Effector memory CD8-positive, alpha-beta T cell (primary cell): ENCODE measurements around the gene IGF2BP2.

Experiments used
- ATAC-seq: fragments of 150-1000 bp; cut with Tn5 transposase; replicated peaks from 2 replicates; pipeline ENCODE4 v1.10.0; 2021; ENCODE audit warnings: mild to moderate bottlenecking, moderate library complexity
- DNase-seq, 3 experiments: peaks; one replicate each; pipeline ENCODE4 v3.0.0; 2021
- H3K27ac Mint-ChIP-seq, 2 donors: one replicate each; pipeline ENCODE4 v1.8.0; 2022; ENCODE audit warnings: mild to moderate bottlenecking in 2 of 2, mixed read lengths in 2 of 2, moderate library complexity in 2 of 2
- H3K27me3 Mint-ChIP-seq, 2 donors: one replicate each; pipeline ENCODE4 v1.8.0; 2022; ENCODE audit warnings: mixed read lengths in 2 of 2
- H3K36me3 Mint-ChIP-seq: one replicate; pipeline ENCODE4 v1.8.0; 2022; ENCODE audit warnings: mild to moderate bottlenecking, moderate library complexity, mixed read lengths; ENCODE audit not compliant: insufficient read depth
- H3K4me1 Mint-ChIP-seq, 2 donors: one replicate each; pipeline ENCODE4 v1.8.0; 2022; ENCODE audit warnings: low read depth in 2 of 2, mixed read lengths in 2 of 2
- H3K4me3 Mint-ChIP-seq, 2 donors: one replicate each; pipeline ENCODE4 v1.8.0; 2022; ENCODE audit warnings: mild to moderate bottlenecking in 2 of 2, mixed read lengths in 2 of 2, moderate library complexity in 2 of 2
- H3K9me3 Mint-ChIP-seq, 2 donors: one replicate each; pipeline ENCODE4 v1.8.0; 2022; ENCODE audit warnings: mixed read lengths in 2 of 2

Gene IGF2BP2

DNA sequence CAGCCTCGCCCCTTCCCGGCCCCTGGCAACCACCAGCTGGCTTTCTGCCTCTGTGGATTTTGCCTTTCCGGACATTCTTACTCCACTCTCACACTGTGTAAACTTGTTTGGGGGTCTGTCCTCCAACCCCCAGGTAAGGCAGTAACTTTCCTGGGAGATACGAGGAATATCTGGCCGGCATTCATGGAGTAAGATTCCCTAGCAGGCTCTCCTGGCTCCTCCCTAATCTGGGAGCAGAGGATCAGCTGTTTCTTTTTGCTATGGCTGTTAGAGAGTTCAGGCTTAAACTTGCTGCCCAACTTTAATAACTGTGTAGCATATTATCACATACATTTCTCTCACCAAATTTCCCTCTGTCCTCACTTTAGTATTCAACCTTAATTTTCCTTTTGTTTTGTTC lies 64.3 kb downstream of the IGF2BP2 start:
- no peak for DNase-seq
- Mint-ChIP-seq H3K27me3 (peaks cover 54 to 69% of the 10 kb centered on the region in 2 donors), H3K36me3 (no peaks in the 10 kb centered on the region), H3K4me1 (no peaks in the 10 kb centered on the region), H3K9me3 (no peaks in the 10 kb centered on the region), H3K27ac (no peak overlapping the region), H3K4me3 (no peak overlapping the region)
- no peak for ATAC-seq

DNA sequence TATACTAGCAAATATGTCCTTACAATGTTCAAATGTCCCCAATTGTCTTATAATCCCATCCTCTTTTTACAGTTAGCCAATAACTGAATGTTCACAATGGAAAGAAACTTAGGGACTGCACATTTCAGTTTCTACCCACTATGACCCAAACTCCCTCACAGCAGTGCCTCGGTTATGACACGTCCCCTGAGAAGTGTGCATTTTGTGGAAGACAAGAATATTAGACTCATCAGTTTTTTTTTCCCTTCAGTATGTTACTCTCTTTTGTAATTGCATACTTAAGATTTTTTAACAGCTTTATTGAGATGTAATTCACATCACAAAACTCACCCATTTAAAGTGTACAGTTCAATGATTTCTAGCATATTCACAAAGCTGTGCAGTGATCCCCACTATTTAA lies 64.8 kb downstream of the IGF2BP2 start:
- no peaks in the 10 kb centered on the region for H3K36me3 Mint-ChIP-seq
- no peaks in the 10 kb centered on the region for H3K9me3 Mint-ChIP-seq
- ATAC-seq (no peak), DNase-seq (no peak)
- no peak overlapping the region for H3K27ac Mint-ChIP-seq
- H3K4me1 Mint-ChIP-seq, result no peaks in the 10 kb centered on the region
- peaks cover 49 to 65% of the 10 kb centered on the region in 2 donors for H3K27me3 Mint-ChIP-seq
- no peak overlapping the region for H3K4me3 Mint-ChIP-seq

DNA sequence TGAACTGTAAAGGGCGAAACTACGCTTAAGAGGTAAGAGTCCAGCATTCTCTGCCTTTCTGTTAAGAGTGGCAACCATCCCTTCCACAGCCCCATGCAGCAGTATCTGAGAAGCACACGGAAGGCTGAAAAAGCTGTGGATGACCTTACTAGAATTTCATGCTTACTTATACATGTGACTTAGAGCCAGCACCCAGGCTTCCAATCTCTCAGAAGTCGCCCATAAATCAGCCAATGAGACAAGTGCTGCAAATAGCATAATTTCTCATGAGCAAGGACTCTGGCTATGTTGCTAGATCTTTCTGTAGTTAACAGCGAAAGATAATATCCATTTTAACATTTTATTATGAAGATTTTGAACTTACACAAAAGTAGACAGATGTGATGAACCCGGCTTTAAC lies 65.3 kb downstream of the IGF2BP2 start:
- Mint-ChIP-seq H3K36me3 (no peaks in the 10 kb centered on the region), H3K27me3 (peaks cover 46 to 59% of the 10 kb centered on the region in 2 donors), H3K4me3 (no peak overlapping the region), H3K9me3 (peaks cover under 1 to 2% of the 10 kb centered on the region in 2 donors), H3K4me1 (no peaks in the 10 kb centered on the region), H3K27ac (no peak overlapping the region)
- DNase-seq (no peak), ATAC-seq (no peak)

DNA sequence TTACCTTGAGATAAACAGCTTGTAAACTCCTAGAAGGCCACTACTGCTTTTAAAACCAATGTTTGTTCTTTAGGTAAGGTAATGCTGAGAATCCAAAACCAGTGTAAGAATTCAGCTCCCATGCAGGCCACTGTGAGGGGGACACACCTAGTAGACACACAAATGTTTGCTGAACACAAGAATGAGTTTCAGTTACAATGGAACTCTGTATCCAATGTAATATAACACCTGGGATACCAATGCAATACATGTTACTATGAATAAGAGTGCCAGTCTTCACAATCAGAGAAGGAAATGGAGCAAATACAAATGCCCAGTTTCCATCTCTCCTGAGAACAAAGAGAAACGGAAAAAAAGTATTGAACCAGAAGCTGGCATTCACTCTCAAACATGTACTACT lies 65.9 kb downstream of the IGF2BP2 start:
- Mint-ChIP-seq H3K9me3 (peaks cover 3 to 8% of the 10 kb centered on the region in 2 donors), H3K36me3 (no peaks in the 10 kb centered on the region), H3K4me1 (no peaks in the 10 kb centered on the region), H3K27ac (no peak overlapping the region), H3K27me3 (peaks cover 41 to 53% of the 10 kb centered on the region in 2 donors), H3K4me3 (no peak overlapping the region)
- DNase-seq (no peak), ATAC-seq (no peak)

DNA sequence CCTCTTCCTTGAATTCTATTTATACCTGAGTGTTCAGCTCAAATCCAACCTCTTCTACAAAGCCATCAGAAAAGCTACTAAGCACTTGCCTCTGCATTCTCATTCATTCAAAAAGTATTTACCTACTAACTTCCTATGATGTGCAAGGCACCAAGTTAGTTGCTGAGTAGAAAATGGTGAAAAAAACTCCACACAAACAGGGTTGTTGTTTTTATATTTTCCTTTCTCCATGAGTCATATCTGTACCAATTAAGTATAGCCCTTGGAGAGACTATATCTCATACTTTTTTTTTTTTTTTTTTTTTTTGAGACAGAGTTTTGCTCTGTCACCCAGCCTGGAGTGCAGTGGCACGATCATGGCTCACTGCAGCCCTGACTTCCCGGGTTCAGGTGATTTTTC lies 67.7 kb downstream of the IGF2BP2 start:
- Mint-ChIP-seq H3K4me3 (no peak overlapping the region), H3K36me3 (no peaks in the 10 kb centered on the region), H3K9me3 (peaks cover 3 to 8% of the 10 kb centered on the region in 2 donors), H3K27ac (no peak overlapping the region), H3K27me3 (peaks cover 29 to 41% of the 10 kb centered on the region in 2 donors), H3K4me1 (no peaks in the 10 kb centered on the region)
- DNase-seq, result no peak
- no peak for ATAC-seq

DNA sequence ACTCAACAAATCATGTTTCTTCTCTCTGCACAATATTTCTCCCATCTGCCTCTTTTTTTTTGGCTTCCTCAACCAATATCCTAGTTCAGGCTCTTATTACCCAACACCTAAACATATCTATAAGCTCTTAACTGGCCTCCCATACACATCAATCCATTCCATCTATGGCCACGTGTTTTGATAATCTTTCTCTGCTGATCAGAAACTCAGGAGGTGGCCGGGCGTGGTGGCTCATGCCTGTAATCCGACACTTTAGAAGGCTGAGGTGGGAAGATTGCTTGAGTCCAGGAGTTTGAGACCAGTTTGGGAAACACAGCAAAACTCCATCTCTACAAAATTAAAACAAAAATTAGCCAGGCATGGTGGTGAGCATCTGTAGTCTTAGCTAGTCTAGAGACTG lies 68.4 kb downstream of the IGF2BP2 start:
- Mint-ChIP-seq H3K27ac (no peak overlapping the region), H3K36me3 (no peaks in the 10 kb centered on the region), H3K9me3 (peaks cover 3 to 8% of the 10 kb centered on the region in 2 donors), H3K4me3 (no peak overlapping the region), H3K27me3 (peaks cover 22 to 38% of the 10 kb centered on the region in 2 donors), H3K4me1 (no peaks in the 10 kb centered on the region)
- ATAC-seq (no peak), DNase-seq (no peak)

DNA sequence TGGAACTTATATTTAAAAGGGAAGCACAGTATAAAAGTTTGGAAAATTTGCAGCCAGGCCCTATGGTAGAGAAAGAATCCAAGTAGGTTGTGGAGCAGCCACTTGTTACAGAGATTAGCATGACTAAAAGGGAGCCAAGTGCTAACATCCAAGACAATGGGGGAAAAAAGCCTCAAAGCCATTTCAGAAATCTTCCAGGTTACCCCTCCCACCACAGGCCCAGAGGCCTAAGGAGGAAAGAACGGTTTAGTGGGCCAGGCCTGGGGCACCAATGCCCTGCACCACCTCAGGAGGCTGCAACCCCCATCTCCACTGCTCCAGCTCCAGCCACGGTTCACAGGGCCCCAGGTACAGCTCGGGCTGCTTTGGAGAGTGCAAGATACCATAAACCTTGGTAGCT lies 69.9 kb downstream of the IGF2BP2 start:
- H3K27ac Mint-ChIP-seq, result no peak overlapping the region
- no peak overlapping the region for H3K4me3 Mint-ChIP-seq
- ATAC-seq (no peak), DNase-seq (no peak)
- peaks cover 13 to 33% of the 10 kb centered on the region in 2 donors for H3K27me3 Mint-ChIP-seq
- H3K4me1 Mint-ChIP-seq, result no peaks in the 10 kb centered on the region
- H3K9me3 Mint-ChIP-seq, result peaks cover 3 to 8% of the 10 kb centered on the region in 2 donors
- no peaks in the 10 kb centered on the region for H3K36me3 Mint-ChIP-seq

DNA sequence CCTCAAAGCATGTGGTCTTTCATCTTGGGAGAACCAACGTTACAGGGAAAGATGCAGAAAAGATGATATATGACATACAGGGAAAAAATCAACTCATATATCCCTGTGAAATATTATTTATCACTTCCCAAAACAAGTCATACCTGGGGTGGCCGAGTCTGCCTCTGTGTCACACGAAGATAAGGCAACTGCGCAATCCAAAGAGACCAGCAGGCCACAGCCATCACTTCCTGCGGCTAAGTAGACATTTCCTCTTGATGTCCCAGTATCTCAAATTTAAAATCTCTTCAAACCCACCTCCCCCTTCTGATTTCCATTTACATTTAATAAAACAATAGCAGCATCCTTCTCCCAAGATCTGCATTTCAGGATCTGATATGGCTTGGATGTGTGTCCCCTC lies 71.5 kb downstream of the IGF2BP2 start:
- Mint-ChIP-seq H3K9me3 (peaks cover 3 to 8% of the 10 kb centered on the region in 2 donors), H3K36me3 (no peaks in the 10 kb centered on the region), H3K4me1 (no peaks in the 10 kb centered on the region), H3K4me3 (no peak overlapping the region), H3K27me3 (peaks cover 13 to 21% of the 10 kb centered on the region in 2 donors), H3K27ac (no peak overlapping the region)
- DNase-seq (no peak), ATAC-seq (no peak)

DNA sequence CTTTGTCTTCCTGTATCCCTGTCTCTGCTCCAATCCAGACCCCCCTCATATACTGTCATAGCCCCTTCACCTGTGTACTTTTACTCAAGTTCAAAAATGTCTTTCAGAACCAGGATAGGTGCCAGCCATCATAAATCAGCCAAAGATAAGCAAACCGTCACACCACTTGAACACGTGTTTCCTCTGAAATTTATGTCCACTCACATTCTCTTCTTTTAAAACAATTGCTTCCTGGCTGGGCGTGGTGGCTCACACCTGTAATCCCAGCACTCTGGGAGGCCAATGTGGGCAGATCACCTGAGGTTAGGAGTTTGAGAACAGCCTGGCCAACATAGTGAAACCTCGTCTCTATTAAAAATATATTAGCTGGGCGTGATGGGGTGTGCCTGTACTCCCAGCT lies 74.1 kb downstream of the IGF2BP2 start:
- Mint-ChIP-seq H3K4me3 (no peak overlapping the region), H3K9me3 (peaks cover 3 to 8% of the 10 kb centered on the region in 2 donors), H3K4me1 (peaks cover 0 to 3% of the 10 kb centered on the region in 2 donors), H3K27me3 (peaks cover 25 to 29% of the 10 kb centered on the region in 2 donors), H3K36me3 (no peaks in the 10 kb centered on the region), H3K27ac (no peak overlapping the region)
- ATAC-seq, result no peak
- no peak for DNase-seq

DNA sequence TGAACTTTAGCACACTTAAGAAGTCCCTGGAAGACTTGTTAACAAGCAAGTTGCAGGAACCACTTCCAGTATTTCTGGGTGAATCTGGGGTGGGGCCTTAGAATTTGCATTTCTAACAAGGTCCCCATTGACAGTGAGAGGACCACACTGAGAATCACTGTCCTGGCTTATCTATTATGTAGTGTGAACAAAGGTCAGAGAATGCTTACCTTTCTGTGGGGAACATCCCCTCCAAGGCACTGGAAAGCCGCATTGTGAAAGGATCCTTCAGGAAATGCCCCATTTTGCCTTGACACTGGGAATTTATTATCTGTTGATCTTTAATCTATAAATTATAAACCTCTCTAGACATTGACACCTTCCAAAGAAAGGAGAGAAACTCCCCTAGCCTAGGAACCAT lies 74.8 kb downstream of the IGF2BP2 start:
- DNase-seq (no peak), ATAC-seq (no peak)
- H3K9me3 Mint-ChIP-seq, result peaks cover 3 to 8% of the 10 kb centered on the region in 2 donors
- no peak overlapping the region for H3K4me3 Mint-ChIP-seq
- peaks cover 0 to 3% of the 10 kb centered on the region in 2 donors for H3K4me1 Mint-ChIP-seq
- H3K36me3 Mint-ChIP-seq, result no peaks in the 10 kb centered on the region
- H3K27me3 Mint-ChIP-seq, result peaks cover 32 to 36% of the 10 kb centered on the region in 2 donors
- H3K27ac Mint-ChIP-seq, result no peak overlapping the region

DNA sequence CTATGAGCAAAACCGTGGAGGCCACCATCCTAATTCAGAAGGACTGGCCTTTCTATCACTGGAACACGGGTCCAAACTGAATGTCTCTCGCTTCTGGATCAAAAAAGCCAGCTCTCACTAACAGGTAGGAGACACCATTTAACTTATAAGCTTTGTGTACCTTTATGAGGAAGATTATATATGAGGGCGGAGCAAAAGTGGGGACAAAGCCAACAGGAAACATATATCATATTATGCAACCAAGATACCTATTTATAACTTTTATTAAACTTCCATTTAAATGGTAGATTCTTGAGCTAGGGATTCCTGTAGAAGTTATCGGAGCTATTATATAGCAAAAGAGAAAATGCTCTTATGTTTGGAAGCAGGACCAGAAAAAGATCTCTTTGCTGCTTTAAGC lies 78.4 kb downstream of the IGF2BP2 start:
- Mint-ChIP-seq H3K36me3 (no peaks in the 10 kb centered on the region), H3K4me3 (no peak overlapping the region), H3K4me1 (peaks cover 0 to 3% of the 10 kb centered on the region in 2 donors), H3K27me3 (peaks cover 39 to 42% of the 10 kb centered on the region in 2 donors), H3K27ac (no peak overlapping the region), H3K9me3 (no peaks in the 10 kb centered on the region)
- ATAC-seq (no peak), DNase-seq (no peak)

DNA sequence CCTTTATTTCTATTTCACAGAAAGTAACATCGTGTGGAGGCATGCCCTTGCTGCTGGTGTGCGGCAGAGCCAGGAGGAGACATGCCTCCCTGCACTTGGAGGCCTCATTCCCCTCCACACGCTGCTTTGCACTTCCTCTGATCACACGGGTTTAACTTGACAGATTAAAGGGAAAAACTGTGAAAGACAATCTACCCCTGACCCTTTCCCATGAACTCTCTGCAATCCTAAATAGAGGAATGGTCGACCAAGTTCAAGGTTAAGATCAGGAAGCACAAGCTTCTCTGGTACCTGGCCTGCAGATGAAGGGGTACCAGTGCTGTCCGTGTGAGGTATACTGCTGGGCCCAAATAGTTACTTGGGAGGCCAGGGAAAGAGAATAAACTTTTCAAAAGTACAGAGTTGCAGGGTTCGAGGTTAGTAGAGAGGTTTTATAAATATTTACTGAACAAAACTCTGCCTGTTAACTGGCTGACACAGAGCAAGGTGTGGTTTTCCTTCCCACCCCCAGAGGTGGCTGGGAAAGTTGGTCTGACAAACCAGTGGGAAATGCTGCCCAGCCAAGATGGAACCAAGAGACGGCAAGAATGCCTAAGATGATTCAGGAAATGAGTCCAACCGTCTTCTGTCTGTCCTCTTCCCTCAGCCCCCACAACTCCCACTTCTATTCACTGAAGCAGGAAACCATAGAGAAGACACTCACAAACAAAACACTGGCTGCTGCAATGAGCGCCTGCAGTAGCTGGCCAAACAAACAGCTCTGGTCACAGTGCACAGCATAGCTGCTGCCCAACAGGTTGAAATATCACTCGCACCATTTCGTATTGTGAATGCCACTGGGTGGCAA lies 79.6 kb downstream of the IGF2BP2 start:
- H3K36me3 Mint-ChIP-seq, result no peaks in the 10 kb centered on the region

DNA sequence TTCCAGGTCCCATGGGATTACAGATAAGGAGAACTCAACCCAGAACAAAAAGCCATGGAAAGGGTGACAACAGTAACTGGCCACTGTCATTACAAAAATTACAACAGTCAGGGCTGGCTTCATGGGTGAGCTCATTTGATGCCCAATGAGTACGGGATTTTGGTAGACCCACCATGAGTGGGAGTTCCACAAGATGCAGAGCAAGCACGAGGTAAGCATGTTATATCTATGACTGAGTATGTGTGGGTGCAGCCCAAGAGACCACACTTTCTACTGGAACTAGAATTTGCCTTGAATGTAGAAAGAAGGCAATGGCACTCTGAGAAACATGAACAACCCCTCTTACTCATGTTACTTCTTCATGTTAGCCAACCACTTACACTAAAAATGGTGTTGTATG lies 83.3 kb downstream of the IGF2BP2 start:
- Mint-ChIP-seq H3K4me3 (no peak overlapping the region), H3K27me3 (peaks cover 36 to 38% of the 10 kb centered on the region in 2 donors), H3K9me3 (no peaks in the 10 kb centered on the region), H3K4me1 (peaks cover 0 to 3% of the 10 kb centered on the region in 2 donors), H3K36me3 (no peaks in the 10 kb centered on the region), H3K27ac (no peak overlapping the region)
- ATAC-seq, result no peak
- DNase-seq, result no peak

More for the DNA sequence above, 79.6 kb downstream of the IGF2BP2 start:
- Mint-ChIP-seq H3K27me3 (peaks cover 30 to 37% of the 10 kb centered on the region in 2 donors), H3K27ac (no peak overlapping the region), H3K4me1 (peaks cover 0 to 3% of the 10 kb centered on the region in 2 donors), H3K9me3 (no peaks in the 10 kb centered on the region), H3K4me3 (no peak overlapping the region)
- DNase-seq (no peak), ATAC-seq (no peak)

DNA sequence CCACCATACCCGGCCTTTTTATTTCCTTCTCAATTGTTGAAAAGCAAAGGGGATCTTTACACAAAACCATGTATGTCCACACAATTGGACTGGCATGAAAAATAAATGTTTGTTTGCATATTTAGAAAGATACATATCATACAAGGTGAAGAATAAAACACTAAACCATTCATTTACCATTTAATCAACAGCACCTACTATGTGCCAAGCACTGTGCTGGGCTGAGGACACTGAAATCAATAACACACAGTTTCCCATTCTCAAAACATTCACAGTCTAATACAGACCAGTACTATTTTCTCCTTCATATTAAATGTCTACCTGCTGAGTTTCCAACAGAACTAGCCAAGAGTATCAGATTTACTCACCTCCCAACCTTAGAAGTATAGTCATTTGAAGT lies 84.7 kb downstream of the IGF2BP2 start:
- Mint-ChIP-seq H3K9me3 (no peaks in the 10 kb centered on the region), H3K36me3 (no peaks in the 10 kb centered on the region)
- ATAC-seq, result no peak

More for the DNA sequence above, 84.7 kb downstream of the IGF2BP2 start:
- Mint-ChIP-seq H3K27ac (no peak overlapping the region), H3K27me3 (peaks cover 21 to 23% of the 10 kb centered on the region in 2 donors), H3K4me1 (no peaks in the 10 kb centered on the region), H3K4me3 (no peak overlapping the region)
- DNase-seq, result no peak
